CD4-positive, alpha-beta T cell treated with Interleukin-4 for 4 hours (primary cell): ENCODE data around the gene RNFT2.
"Not testable (repeated sequence)": the region's sequence is repeated elsewhere in the genome, so short reads cannot be mapped to it uniquely, and the experiment has no call there.

ENCODE experiments used
- DNase-seq: peaks from one replicate; pipeline ENCODE4 v3.0.0-alpha.2; 2020

RNFT2 gene

DNA sequence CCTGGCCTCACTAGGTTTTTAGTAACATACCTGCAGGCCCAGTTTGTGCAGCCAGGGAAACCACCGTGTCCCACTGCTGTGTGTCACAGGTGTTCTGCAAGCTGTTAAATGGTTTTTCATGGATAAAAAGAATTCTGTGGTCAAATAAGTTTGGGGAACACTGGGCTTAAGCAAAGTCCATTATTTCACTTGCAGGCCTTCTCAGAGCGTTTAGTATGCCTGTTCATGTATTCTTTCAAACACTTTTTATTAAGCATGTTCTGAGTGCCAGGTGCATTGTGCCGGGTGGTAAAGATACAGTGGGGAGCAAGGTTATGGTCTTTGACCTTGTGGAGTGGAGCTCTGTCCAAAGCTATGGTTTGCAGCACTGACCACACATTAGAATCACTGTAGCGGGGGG lies 7.4 kb downstream of the RNFT2 start:
- no peak for DNase-seq

DNA sequence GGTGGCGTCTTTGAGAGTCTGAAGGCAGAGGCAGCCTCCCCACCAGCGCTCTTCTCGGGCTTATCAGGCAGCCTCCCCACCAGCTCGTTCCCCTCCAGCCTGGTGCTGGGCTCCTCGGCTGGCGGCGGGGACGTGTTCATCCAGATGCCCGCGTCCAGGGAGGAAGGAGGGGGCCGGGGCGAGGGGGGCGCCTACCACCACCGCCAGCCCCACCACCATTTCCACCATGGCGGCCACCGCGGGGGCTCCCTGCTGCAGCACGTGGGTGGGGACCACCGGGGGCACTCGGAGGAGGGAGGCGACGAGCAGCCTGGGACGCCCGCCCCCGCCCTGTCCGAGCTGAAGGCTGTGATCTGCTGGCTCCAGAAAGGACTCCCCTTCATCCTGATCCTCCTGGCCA lies 11.8 kb downstream of the RNFT2 start:
- no peak for DNase-seq

DNA sequence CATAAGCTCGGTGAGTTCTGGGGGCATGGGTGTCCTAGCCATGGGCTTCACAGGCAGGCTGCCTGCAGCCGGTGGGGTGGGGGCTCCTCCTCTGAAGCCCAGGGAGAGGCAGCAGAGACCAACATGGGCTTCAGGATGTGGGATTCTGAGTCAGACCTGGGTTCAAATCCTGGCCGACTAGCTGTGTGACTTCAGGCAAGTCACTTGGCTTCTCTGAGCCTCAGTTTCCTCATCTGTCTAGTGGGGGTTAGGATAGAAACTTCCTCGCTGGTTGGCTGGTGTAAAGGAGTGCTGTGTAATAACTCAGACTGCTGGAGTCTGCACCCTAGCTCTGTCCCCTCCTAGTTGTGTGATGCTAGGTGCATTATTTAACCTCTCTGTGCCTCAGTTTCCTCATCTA lies 12.2 kb downstream of the RNFT2 start:
- DNase-seq: no peak

DNA sequence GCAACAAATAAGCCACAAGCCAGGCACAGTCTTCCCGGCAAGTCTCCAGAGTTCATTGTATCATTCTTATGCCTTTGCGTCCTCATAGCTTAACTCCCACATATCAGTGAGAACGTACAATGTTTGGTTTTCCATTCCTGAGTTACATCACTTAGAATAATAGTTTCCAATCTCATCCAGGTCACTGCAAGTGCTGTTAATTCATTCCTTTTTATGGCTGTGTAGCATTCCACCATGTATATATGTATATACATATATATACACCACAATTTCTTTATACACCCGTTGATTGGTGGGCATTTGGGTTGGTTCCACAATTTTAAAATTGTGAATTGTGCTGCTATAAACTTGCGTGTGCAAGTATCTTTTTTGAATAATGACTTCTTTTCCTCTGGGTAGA lies 16.0 kb downstream of the RNFT2 start:
- DNase-seq: not testable (repeated sequence)

DNA sequence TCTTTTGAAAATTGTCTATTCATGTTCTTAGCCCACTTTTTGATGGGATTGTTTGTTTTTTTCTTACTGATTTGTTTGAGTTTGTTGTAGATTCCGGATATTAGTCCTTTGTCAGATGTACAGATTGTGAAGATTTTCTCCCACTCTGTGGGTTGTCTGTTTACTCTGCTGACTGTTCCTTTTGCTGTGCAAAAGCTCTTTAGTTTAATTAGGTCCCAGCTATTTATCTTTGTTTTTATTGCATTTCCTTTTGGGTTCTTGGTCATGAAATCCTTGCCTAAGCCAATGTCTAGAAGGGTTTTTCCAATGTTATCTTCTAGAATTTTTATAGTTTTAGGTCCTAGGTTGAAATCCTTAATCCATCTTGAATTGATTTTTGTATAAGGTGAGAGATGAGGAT lies 16.7 kb downstream of the RNFT2 start:
- not testable (repeated sequence) for DNase-seq

DNA sequence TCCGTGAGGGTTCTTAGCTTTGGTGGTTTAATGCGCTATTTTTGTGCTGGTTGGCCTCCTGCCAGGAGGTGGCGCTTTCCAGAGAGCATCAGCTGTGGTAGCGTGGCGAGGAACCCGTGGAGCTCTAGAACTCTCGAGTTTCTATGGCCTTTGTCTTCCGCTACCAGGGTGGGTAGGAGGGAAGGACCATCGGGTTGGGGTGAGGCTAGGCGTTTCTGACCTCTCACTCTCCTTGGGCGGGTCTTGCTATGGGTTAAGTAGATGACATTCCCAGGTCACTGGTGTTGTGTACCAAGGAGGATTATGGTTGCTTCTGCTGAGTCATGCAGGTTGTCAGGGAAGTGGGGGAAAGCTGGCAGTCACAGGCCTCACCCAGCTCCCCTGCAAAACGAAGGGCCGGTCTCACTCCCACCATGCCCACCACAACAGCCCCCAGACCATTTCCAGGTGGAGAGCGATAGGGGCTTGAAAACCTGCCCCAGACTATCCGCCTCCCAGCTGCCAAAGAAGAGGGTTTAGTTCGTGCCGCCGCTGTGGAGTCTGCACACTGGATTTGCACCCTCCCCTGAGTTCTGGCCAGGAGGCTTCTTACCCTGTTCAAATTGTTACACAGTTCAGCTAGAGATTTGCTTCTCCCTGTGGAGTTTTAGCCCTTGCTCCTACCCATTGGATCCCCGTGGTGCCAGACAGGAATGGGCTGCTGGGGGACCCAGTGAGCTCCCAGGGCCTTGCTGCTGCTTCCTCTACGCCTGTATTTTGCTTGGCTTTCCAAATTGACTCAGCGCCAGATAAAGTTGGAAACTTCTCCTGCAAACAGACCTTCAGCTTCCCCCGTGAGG lies 21.9 kb downstream of the RNFT2 start:
- DNase-seq: no peak

DNA sequence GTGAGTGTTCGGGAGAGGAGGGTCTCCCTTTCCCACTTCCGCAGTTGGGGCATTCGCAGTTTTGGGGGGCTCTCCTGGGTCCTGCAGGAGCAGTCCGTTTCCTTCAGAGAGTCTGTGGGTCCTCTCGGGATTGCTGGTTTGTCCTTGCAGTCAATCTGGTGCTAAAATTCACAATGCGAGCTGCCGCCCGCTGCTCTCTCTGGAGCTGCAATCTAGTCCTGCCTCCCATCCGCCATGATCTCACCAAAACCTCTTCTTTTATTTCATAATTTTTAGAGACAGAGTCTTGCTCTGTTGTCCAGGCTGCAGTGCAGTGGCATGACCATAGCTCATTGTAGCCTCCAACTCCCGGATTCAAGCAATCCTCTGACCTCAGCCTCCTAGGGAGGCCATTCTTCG lies 22.5 kb downstream of the RNFT2 start:
- DNase-seq: no peak

DNA sequence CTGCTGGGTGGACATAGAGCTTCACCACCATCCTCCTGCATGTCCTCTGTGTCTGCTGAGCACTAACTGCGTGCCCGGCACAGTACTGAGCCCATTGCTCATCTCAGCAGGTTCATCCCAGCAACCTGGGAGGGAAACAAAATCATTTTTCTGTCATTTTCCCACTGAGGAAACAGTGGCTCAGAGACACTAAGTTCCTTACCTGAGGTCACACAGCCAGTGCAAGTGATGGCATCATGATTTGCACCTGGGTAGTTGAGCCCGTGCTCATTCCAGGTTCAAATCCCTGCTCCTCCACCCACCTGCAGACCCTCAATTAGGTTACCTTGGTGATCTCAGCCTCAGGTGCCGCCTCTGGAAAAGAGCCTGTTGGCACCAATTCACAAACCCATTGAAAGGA lies 23.4 kb downstream of the RNFT2 start:
- DNase-seq: no peak

DNA sequence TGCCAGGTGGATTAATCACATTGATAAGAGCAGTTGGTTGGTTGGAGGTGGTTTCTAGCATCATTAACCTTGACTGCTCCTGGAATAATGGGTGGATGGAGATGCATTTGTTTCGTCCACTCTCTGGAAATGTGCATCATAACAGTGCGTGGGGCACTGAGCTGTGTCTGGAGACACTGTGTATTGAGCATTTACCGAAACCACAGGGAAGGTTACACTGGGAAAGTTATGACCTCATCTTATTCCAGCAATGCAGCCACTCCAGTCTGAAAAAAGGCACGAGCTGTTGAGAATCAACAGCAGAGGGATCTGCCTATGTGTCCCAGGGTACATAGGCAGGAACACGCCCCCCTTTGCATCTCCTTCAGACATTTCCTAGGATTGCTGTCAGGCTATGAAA lies 27.2 kb downstream of the RNFT2 start:
- no peak for DNase-seq

DNA sequence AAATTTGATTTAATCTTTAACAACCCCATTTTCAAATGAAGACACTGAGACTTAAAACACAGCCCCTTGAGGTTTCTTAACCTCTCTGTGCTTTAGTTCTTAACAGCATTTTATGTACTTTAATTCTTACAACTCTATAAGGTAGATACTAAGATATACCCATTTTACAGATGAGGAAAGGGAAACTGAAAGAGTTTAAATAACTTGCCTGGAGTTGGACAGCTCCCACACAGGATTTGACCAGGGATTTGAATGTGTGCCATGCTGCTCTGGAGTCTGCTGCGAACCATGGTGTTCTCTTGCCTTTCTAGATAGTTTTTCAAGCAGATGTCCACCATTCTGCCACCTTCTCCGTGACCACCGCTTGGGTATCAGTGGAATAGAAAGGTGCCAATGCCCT lies 28.2 kb downstream of the RNFT2 start:
- DNase-seq: no peak

DNA sequence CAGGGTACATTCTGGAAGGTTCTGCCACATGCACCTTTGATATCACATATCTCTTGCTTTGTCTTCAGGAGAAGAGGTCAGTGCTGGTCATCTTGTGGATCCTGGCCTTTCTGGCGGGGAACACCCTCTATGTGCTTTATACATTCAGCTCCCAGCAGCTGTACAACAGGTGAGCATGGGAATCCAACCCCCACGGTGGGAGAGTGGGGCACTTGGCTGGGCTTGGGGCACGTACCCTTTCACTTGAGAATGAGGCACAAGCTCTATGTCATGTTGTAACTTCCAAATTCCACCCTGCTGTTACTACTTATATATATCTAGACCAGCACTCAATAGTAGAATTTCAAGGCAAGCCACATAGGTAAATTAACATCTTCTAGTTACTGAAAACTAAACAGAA lies 28.6 kb downstream of the RNFT2 start:
- no peak for DNase-seq

DNA sequence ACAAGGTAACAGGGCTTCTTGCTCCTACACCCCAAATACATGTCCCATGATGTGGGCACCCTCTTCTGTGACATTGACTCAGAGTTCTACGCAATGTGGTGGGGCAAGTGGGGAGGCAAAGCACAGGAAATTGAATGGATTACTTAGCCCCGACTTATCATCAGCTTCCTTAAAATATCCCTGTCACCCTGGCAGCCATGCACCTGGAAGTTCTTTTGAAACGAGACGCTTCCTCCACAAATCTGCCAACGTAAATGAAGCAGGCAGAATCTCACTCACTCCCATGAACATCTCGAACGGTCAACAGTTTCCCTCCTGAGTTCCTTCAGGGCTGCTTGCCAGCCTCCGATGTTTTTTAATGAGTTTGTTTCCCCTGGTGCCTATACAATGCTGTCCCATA lies 33.5 kb downstream of the RNFT2 start:
- no peak for DNase-seq

DNA sequence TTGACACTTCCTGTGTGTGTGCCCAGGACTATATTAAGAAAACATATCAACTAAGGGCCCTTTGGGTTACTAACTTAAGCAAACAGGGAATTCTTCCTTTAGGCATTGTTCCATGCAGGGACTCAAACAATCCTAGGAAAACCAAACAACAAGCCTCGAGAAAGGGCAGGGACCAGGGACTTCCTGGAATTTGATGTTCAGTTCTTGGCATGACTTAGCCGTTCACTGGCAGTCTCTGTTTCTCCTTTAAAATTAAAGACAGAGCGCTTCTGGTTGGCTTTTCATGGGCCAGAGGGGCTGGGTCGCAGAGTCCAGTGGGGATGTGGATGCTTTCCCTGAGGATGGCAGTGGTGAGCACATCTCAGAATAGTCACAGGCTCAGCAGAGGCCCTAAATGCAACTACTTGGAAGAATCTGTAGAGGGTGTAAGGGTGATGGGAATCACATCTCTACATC lies 35.2 kb downstream of the RNFT2 start:
- DNase-seq: no peak

DNA sequence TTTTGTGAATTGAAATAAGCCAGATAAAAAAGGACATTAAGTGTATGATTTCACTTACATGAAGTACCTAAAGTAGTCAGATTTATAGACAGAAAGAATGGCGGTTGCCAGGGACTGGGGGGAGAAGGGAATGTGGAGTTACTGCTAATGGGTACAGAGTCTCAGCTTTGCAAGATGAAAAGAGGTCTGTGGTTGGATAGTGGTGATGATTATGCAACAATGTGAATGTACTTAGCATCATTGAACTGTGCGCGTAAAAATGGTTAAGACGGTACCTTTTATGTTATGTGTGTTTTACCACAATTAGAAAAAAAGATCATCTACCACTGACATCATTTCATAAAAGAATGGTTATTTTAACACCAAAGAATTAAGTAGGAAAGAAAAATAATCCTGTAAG lies 35.9 kb downstream of the RNFT2 start:
- DNase-seq: no peak

DNA sequence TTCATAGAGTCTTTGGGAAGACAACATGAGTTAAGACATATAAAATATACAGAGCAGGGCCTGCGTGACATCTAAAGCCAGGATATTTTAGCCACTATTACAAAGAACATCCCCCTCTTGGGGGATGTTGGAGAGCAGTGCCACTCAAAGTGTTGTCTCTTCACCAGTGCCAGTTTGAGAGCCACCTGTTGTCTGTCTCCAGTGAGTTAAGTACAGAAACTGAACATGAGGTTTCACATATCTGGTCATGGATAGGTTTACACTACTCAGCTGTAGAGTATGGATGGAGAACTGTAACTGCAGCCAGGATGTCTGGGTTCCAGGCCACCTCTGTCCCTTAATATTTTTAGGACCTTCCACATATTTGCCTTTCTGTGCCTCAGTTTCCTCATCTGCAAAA lies 39.1 kb downstream of the RNFT2 start:
- DNase-seq: no peak

DNA sequence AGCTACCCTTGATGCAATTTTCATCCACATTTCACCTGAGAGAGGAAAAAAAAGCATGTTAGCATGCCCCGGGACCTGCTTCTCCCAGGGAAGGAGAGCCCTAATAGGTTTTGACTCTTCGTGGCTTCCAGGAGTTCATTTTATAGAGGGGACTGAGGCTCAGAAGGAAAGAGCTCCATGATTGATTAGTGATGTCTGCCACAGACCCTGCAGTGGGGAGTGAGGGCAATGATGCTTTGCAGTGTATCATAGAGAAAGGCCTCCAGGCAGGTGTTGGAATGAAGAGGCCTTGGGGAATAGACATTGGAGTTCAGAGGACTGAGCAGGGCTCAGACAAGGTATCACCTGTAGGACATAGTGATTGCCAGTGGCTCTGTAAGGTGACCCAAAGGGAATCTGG lies 41.5 kb downstream of the RNFT2 start:
- DNase-seq: no peak

DNA sequence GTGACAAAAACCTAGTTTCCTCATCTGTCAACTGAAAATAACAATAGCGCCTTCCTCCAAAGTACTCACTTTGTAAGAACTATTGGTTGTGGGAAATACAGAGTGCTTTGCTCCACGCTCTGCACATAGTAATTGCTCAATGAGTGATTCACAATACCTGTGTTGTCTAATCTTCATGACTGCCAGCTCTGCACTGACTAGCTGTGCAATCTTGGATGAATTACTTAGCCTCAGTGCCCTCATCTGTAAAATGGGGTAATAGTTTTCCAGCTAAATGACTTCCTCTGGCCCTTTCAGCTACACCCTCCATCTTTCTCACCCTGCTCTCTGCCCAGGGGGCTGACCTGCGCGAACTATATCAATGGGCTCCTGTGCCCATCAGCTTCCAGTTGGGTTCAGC lies 42.8 kb downstream of the RNFT2 start:
- DNase-seq: no peak

DNA sequence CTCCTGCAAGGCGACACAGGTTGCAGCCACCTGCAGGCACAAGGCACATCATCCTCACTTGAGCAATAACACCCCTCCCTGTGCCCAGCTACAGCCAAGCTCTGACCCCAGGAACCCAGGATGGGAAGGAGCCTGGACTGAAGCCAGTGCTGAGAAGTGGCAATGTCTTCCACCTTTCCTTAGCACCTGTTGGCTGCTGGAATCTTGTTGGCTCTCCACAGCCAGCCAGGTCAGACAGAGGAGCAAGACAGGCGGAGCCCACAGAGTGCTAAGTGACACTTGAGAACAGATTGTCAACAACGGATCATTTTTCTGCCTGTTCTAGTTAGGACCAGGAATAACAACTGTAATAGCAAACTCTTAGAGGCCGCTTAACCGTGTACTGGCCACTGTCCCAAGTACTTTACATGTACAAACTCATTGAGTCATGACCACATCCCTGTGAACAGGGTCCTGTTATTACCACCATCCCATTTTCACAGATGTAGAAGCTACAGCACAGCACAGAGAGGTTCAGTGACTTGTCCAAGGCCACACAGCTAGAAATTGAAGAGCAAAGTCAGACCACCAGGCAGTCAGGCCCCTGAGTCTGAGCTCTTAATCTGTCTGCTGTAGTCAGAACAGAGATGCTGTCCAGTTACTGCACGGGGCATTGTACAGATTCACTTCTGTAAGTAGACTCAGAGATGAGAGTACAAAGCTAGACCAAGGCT lies 45.6 kb downstream of the RNFT2 start:
- DNase-seq: no peak

DNA sequence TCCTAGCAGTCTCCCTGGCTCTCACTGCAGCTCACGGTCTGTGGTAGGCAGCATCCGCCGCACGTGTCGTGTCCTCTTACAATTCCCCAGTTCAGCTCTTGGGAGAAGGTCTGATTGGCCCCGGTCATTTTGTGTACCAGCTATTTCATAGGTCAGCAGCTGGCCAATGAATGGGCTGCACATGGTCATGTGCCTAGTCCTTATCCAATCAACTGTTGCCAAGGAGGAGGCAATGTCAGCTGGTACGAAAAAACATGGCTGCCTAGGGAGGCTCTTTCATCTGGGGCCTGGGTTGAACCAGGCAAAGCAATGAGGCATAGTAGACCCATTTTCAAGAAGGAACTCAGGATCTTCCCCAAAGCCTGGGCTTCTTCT lies 46.1 kb downstream of the RNFT2 start:
- no peak for DNase-seq

DNA sequence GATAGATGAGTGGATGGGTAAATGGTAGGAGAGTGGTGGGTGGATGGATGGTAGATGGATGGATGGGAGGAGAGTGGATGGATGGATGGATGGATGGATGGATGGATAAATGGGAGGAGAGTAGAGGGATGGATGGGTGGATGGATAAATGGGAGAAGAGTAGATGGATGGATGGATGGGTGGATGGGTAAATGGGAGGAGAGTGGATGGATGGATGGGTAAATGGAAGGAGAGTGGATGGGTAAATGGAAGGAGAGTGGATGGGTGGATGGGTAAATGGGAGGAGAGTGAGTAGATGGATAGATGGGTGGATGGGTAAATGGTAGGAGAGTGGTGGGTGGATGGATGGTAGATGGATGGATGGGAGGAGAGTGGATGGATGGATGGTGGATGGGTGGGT lies 51.4 kb downstream of the RNFT2 start:
- not testable (repeated sequence) for DNase-seq

DNA sequence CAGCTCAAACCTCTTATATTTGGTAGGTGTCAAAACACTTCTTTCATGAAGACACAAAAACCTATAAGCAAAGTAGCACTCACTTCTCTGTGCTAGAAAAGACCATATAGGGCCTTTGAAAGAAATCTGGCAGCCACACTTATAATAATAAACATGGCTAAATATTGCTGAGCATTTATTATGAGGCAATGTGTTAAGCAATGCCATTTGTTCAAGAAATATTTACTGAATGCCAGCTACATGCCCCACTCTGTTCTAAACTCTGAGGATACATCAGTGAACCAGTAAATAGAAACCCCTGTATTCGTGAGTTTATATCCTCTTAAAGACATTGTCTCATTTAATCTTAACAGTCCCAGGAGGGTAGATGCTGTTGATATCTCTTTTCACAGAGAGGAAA lies 52.0 kb downstream of the RNFT2 start:
- DNase-seq: no peak

DNA sequence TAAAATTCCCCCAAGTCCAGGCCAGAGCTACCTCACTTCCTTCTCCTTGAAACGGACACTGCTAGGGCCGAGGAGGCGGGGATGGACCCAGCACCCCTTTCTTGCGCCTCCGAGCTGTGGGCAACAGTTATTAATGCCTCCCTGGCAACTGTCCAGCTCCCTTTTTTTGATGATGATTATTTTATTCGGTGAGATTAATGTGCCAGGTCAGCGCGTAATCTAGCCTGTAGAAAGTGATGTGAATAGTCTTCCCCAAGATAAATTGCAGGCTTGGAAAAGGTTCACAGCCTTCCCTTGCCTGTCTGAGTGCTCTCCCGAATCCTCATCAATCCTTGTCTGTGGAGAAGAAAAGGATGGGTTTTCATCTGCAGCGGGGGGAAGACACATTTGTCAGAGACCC lies 54.3 kb downstream of the RNFT2 start:
- no peak for DNase-seq

DNA sequence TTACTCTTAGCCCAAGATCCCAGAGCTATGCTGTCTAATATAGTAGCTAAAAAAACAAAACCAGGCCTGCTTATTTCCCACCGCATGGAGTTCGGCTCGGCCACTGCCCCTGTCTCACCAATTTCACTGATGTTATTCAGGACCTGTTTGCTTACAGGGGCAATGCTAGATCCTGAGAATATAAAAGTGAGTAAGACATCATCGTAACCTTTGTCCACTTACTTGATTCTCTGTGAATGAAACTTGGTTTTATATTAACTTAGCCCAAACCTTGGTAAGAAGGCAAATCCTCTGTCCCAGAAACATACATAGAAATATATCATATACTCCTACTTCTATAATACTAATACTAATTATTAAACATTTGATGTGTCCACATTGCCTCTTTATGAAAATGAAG lies 56.6 kb downstream of the RNFT2 start:
- no peak for DNase-seq

DNA sequence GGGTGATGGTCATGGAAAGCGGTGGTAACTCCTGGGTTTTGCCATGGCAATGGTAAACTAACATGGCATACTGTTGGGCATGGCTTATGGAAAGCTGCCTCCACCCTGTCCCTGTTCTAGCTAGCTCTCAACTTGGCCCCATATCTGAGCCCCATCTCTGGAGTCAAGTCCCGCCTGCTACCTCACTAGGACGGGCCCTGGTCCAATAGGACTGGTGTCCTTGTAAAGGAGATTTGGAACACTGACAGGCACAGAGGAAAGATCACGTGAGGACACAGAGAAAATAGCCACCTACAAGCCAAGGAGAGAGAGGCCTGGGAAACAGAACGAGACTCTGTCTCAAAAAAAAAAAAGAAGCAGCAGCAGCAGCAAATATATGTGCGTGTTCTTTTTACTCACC lies 59.8 kb downstream of the RNFT2 start:
- no peak for DNase-seq

DNA sequence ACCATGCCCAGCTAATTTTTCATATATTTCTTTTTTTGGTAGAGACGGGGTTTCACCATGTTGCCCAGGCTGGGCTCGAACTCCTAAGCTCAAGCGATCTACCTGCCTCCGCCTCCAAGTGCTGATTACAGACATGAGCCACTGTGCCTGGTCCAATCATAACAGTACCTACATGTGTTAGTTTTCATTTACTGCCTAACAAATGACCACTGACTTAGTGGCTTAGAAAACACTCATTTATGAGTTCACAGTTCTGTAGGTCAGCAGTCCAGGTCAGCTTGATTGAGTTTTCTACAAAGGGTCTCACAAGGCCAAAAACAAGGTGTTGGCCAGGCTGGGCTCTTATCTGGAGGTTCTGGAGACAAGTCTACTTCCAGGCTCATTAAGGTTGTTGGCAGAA lies 60.6 kb downstream of the RNFT2 start:
- no peak for DNase-seq
